GM23338 (cell line): ENCODE results near the gene STAC. TPM values are rescaled to one million over a fixed set of nuclear protein-coding genes. Genes with fewer than 3 reads are reported as not detected.

Source experiments
- ATAC-seq: fragments of 200-7000 bp; cut with Tn5 transposase; 3 replicates; pipeline ENCODE4 v1.9.1; 2020
- DNase-seq: peaks from one replicate; pipeline ENCODE4 v3.0.0-alpha.2; 2015; ENCODE audit warnings: low spot score
- H2AFZ ChIP-seq: fragments of 200-600 bp; sonication (generic); 2 replicates; pipeline ENCODE4 v1.8.0; 2016; ENCODE audit warnings: antibody characterized with exemption, mild to moderate bottlenecking, moderate library complexity
- H3F3A ChIP-seq: fragments of 200-600 bp; sonication (generic); replicated peaks from 2 replicates; pipeline ENCODE4 v1.8.0; 2017; ENCODE audit warnings: antibody characterized with exemption, mixed run types, low read depth
- H3K27ac ChIP-seq: fragments of 200-600 bp; sonication (generic); 2 replicates; pipeline ENCODE4 v1.6.1; 2016; ENCODE audit warnings: low read depth
- H3K27me3 ChIP-seq: fragments of 200-600 bp; sonication (generic); 2 replicates; pipeline ENCODE4 v1.8.0; 2016; ENCODE audit warnings: mild to moderate bottlenecking, mixed run types, moderate library complexity; ENCODE audit not compliant: insufficient read depth
- H3K36me3 ChIP-seq: fragments of 200-600 bp; sonication (generic); 2 replicates; pipeline ENCODE4 v1.8.0; 2016; ENCODE audit warnings: mild to moderate bottlenecking; ENCODE audit not compliant: insufficient read depth
- H3K4me1 ChIP-seq: fragments of 200-600 bp; sonication (generic); 2 replicates; pipeline ENCODE4 v1.8.0; 2016; ENCODE audit warnings: mild to moderate bottlenecking, moderate library complexity; ENCODE audit not compliant: insufficient read depth
- H3K4me2 ChIP-seq: fragments of 200-600 bp; sonication (generic); 2 replicates; pipeline ENCODE4 v1.7.1; 2017; ENCODE audit warnings: mixed run types
- H3K4me3 ChIP-seq: fragments of 200-600 bp; sonication (generic); 2 replicates; pipeline ENCODE4 v1.6.1; 2016; ENCODE audit warnings: mixed run types
- H3K79me2 ChIP-seq: fragments of 200-600 bp; sonication (generic); replicated peaks from 2 replicates; pipeline ENCODE4 v1.8.0; 2017; ENCODE audit warnings: mild to moderate bottlenecking; ENCODE audit not compliant: insufficient read depth
- H3K9me2 ChIP-seq: fragments of 200-600 bp; sonication (generic); 2 replicates; pipeline ENCODE4 v1.8.0; 2017; ENCODE audit not compliant: insufficient read depth
- H4K20me1 ChIP-seq: fragments of 200-600 bp; sonication (generic); replicated peaks from 2 replicates; pipeline ENCODE4 v1.8.0; 2017; ENCODE audit warnings: mild to moderate bottlenecking; ENCODE audit not compliant: insufficient read depth
- H3K27ac Mint-ChIP-seq: 2 replicates; pipeline ENCODE4 v1.8.0; 2020; ENCODE audit warnings: inconsistent platforms, mild to moderate bottlenecking, moderate library complexity, mixed read lengths
- H3K27me3 Mint-ChIP-seq: 3 replicates; pipeline ENCODE4 v1.8.0; 2022; ENCODE audit warnings: low read depth, mild to moderate bottlenecking, moderate library complexity, mixed read lengths, inconsistent platforms; ENCODE audit not compliant: insufficient read depth, poor library complexity
- H3K36me3 Mint-ChIP-seq: 3 replicates; pipeline ENCODE4 v1.8.0; 2021; ENCODE audit warnings: low read depth, mild to moderate bottlenecking, inconsistent platforms, moderate library complexity, mixed read lengths
- H3K4me1 Mint-ChIP-seq: 3 replicates; pipeline ENCODE4 v1.8.0; 2020; ENCODE audit warnings: mild to moderate bottlenecking, inconsistent platforms, mixed read lengths
- H3K4me3 Mint-ChIP-seq: 3 replicates; pipeline ENCODE4 v1.8.0; 2021; ENCODE audit warnings: moderate library complexity, mild to moderate bottlenecking, inconsistent platforms, mixed read lengths
- H3K9me3 Mint-ChIP-seq: 3 replicates; pipeline ENCODE4 v1.8.0; 2020; ENCODE audit warnings: moderate library complexity, mild to moderate bottlenecking, inconsistent platforms, mixed read lengths
- CREB1 ChIP-seq: fragments of 250-450 bp; sonication (Bioruptor Pico); IDR thresholded peaks from 2 replicates; pipeline ENCODE4 v1.5.0; 2020; ENCODE audit warnings: low read depth, mild to moderate bottlenecking, moderate library complexity
- EZH2 ChIP-seq: fragments of 200-600 bp; sonication (generic); IDR thresholded peaks from one replicate; pipeline ENCODE4 v1.8.0; 2017; ENCODE audit warnings: antibody characterized with exemption, mild to moderate bottlenecking, low read depth; ENCODE audit not compliant: unreplicated experiment
- EZH2phosphoT487 ChIP-seq: fragments of 200-600 bp; sonication (generic); IDR thresholded peaks from one replicate; pipeline ENCODE4 v1.8.1; 2018; ENCODE audit warnings: antibody characterized with exemption; ENCODE audit not compliant: unreplicated experiment
- JUNB ChIP-seq: IDR thresholded peaks from one replicate; pipeline ENCODE4 v1.6.1; 2016; ENCODE audit warnings: antibody characterized with exemption; ENCODE audit not compliant: unreplicated experiment
- REST ChIP-seq: IDR thresholded peaks from one replicate; pipeline ENCODE4 v1.6.1; 2018; ENCODE audit warnings: antibody characterized with exemption; ENCODE audit not compliant: unreplicated experiment
- STAT1 ChIP-seq: IDR thresholded peaks from one replicate; pipeline ENCODE4 v1.6.1; 2016; ENCODE audit warnings: antibody characterized with exemption; ENCODE audit not compliant: unreplicated experiment
- ZNF114 ChIP-seq: fragments of 250-450 bp; sonication (Bioruptor Pico); IDR thresholded peaks from 2 replicates; pipeline ENCODE4 v1.5.0; 2020; ENCODE audit warnings: mild to moderate bottlenecking, moderate library complexity
- ZNF331 ChIP-seq: fragments of 250-450 bp; sonication (Bioruptor Pico); IDR thresholded peaks from 2 replicates; pipeline ENCODE4 v1.5.0; 2020; ENCODE audit warnings: low read depth, mild to moderate bottlenecking, moderate library complexity
- ZNF462 ChIP-seq: fragments of 250-450 bp; sonication (Bioruptor Pico); IDR thresholded peaks from 2 replicates; pipeline ENCODE4 v1.5.0; 2020; ENCODE audit warnings: mild to moderate bottlenecking, moderate library complexity
- polyA plus RNA-seq: library from polyadenylated mRNA; unstranded; fragments of >200 nt; fragmentation: Nextera tagmentation; extraction: Ambion mirVana; gene quantifications from 2 replicates; pipeline ENCODE4 v1.2.1, GENCODE V29; 2016
- total RNA-seq: library from RNA; depleted of rRNA; stranded (reverse); fragments of >200 nt; shearing (Covaris generic); gene quantifications from 2 replicates; pipeline ENCODE4 v1.2.3, GENCODE V29; 2014

Gene STAC
- total and polyA plus RNA-seq, 2 experiments from 2014 or later: 5.6 to 22.9 TPM

- TF ChIP-seq JUNB (no peak), ZNF331 (CRISPR knock-in tag) (no peak), CREB1 (no peak), REST (no peak), EZH2phosphoT487 (no peak), ZNF114 (CRISPR knock-in tag) (no peak), ZNF462 (CRISPR knock-in tag) (no peak), EZH2 (no peak), STAT1 (no peak)
- no peak overlapping the region for H3K27ac ChIP-seq
- ATAC-seq (no peak), DNase-seq (no peak)
- Mint-ChIP-seq H3K4me3 (no peak overlapping the region), H3K27ac (peak overlapping the region; percentile 57; the same call in 1 of the 2 replicates), H3K36me3 (no peaks in the 10 kb centered on the region), H3K27me3 (peaks cover 2% of the 10 kb centered on the region), H3K4me1 (peaks cover 10% of the 10 kb centered on the region), H3K9me3 (no peaks in the 10 kb centered on the region)
- H3K36me3 ChIP-seq: no peaks in the 10 kb centered on the region
- no peaks in the 10 kb centered on the region for H3K9me2 ChIP-seq
- no peaks in the 10 kb centered on the region for H3F3A ChIP-seq
- H3K4me2 ChIP-seq: no peak overlapping the region
- no peak overlapping the region for H2AFZ ChIP-seq
- no peaks in the 10 kb centered on the region for H3K27me3 ChIP-seq
- peaks cover 17% of the 10 kb centered on the region for H3K4me1 ChIP-seq
- H3K79me2 ChIP-seq: no peaks in the 10 kb centered on the region
- no peak overlapping the region for H3K4me3 ChIP-seq
- no peaks in the 10 kb centered on the region; the same call in 1 of the 2 replicates for H4K20me1 ChIP-seq
These were observed 114.3 kb downstream of the STAC start for GRCh38 chr3:36494461-36495109.
